DND-41 (cell line): Measurements from ENCODE around the gene KIF13A.

Source experiments
- EZH2 ChIP-seq: IDR thresholded peaks from 3 replicates; pipeline ENCODE4 v1.6.1; 2012; ENCODE audit warnings: borderline replicate concordance, low read depth, mild to moderate bottlenecking, moderate library complexity, low read length, inconsistent platforms; ENCODE audit not compliant: severe bottlenecking
- TF ChIP-seq, protein P1 (sequence below): IDR thresholded peaks from 2 replicates; pipeline ENCODE4 v1.5.1; 2012; ENCODE audit warnings: borderline replicate concordance, low read length, moderate library complexity, mild to moderate bottlenecking; ENCODE audit not compliant: poor library complexity, severe bottlenecking; ENCODE audit errors: extremely low read depth

DNA sequence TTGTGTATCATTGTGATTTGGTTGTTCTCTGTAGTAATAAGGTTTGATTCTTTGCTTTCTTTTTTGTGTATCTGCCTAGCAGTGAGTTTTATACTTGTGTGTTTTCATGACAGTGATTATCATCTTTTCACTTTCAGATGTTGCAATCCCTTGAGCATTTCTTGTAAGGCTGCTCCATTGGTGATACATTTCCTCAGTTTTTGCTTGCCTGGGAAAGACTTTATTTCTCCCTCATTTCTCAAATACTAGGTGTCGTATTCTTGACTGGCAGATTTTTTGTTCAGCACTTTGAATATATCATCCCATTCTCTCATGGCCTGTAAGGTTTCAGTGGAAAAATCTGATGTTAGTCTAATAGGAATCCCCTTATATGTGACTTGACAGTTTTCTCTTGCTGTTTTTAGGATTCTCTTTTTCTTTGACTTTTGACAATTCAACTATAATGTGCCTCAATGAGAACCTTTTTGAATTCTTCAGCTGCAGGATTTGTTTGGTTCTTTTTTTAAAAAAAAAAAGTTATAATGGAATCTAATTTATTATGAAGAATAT lies 249.7 kb downstream of the KIF13A start:
- TF ChIP-seq, protein P1, sequence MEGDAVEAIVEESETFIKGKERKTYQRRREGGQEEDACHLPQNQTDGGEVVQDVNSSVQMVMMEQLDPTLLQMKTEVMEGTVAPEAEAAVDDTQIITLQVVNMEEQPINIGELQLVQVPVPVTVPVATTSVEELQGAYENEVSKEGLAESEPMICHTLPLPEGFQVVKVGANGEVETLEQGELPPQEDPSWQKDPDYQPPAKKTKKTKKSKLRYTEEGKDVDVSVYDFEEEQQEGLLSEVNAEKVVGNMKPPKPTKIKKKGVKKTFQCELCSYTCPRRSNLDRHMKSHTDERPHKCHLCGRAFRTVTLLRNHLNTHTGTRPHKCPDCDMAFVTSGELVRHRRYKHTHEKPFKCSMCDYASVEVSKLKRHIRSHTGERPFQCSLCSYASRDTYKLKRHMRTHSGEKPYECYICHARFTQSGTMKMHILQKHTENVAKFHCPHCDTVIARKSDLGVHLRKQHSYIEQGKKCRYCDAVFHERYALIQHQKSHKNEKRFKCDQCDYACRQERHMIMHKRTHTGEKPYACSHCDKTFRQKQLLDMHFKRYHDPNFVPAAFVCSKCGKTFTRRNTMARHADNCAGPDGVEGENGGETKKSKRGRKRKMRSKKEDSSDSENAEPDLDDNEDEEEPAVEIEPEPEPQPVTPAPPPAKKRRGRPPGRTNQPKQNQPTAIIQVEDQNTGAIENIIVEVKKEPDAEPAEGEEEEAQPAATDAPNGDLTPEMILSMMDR, result no peak
- no peak for TF ChIP-seq EZH2
